ENCODE results near the gene PYGL. TPM values are rescaled to one million over a fixed set of nuclear protein-coding genes. Genes with fewer than 3 reads are reported as not detected.

The PYGL gene
- total and polyA plus RNA-seq, 2 experiments from 2014 or later: 36.6 to 59.0 TPM

- no peak for TF ChIP-seq CTCF (IDR thresholded peaks at IDR 0.05; ENCODE audit: low read depth, low read length)
- Histone ChIP-seq H3K4me3 (no peak overlapping the region), H3K36me3 (no peaks in the 10 kb centered on the region), H3K27ac (no peak overlapping the region), H3K4me1 (ENCODE audit: low read depth) (no peaks in the 10 kb centered on the region), H3K27me3 (no peaks in the 10 kb centered on the region), H3K9me3 (ENCODE audit: low read depth) (no peaks in the 10 kb centered on the region)
- no peak for DNase-seq (ENCODE audit: low read depth in 1 of 2, low spot score in 1 of 2)
Observed at GRCh38 chr14:50951032-50951431, 6.7 kb upstream of the PYGL start.

GRCh38 chr14:50948205-50948604, 3.9 kb upstream of the PYGL start:
- H3K4me1 ChIP-seq (ENCODE audit: low read depth): no peaks in the 10 kb centered on the region
- no peak overlapping the region for H3K27ac ChIP-seq
- H3K9me3 ChIP-seq (ENCODE audit: low read depth): no peaks in the 10 kb centered on the region
- H3K27me3 ChIP-seq: no peaks in the 10 kb centered on the region
- no peak overlapping the region for H3K4me3 ChIP-seq
- TF ChIP-seq CTCF (IDR thresholded peaks at IDR 0.05; ENCODE audit: low read depth, low read length): no peak
- H3K36me3 ChIP-seq: no peaks in the 10 kb centered on the region
- DNase-seq (ENCODE audit: low read depth in 1 of 2, low spot score in 1 of 2): no peak

- TF ChIP-seq CTCF (IDR thresholded peaks at IDR 0.05; ENCODE audit: low read depth, low read length): no peak
- Histone ChIP-seq H3K27me3 (no peaks in the 10 kb centered on the region), H3K27ac (no peak overlapping the region), H3K4me1 (ENCODE audit: low read depth) (no peaks in the 10 kb centered on the region), H3K9me3 (ENCODE audit: low read depth) (no peaks in the 10 kb centered on the region), H3K4me3 (no peak overlapping the region), H3K36me3 (no peaks in the 10 kb centered on the region)
- no peak for DNase-seq (ENCODE audit: low read depth in 1 of 2, low spot score in 1 of 2)
Observed at GRCh38 chr14:50947446-50947845, 3.2 kb upstream of the PYGL start.

GRCh38 chr14:50946234-50946935, 2.1 kb upstream of the PYGL start:
- no peak for DNase-seq (ENCODE audit: low read depth in 1 of 2, low spot score in 1 of 2)
- Histone ChIP-seq H3K27ac (no peak overlapping the region), H3K36me3 (no peaks in the 10 kb centered on the region), H3K27me3 (no peaks in the 10 kb centered on the region), H3K4me1 (ENCODE audit: low read depth) (no peaks in the 10 kb centered on the region), H3K9me3 (ENCODE audit: low read depth) (no peaks in the 10 kb centered on the region), H3K4me3 (no peak overlapping the region)
- TF ChIP-seq CTCF (IDR thresholded peaks at IDR 0.05; ENCODE audit: low read depth, low read length): no peak

- H3K4me1 ChIP-seq (ENCODE audit: low read depth): no peaks in the 10 kb centered on the region
- peak overlapping the region; percentile 44 for H3K4me3 ChIP-seq
- no peaks in the 10 kb centered on the region for H3K36me3 ChIP-seq
- DNase-seq (ENCODE audit: low read depth in 1 of 2, low spot score in 1 of 2): peak in 1 of 2 donors; percentile 58
- H3K27ac ChIP-seq: no peak overlapping the region
- no peaks in the 10 kb centered on the region for H3K9me3 ChIP-seq (ENCODE audit: low read depth)
- no peaks in the 10 kb centered on the region for H3K27me3 ChIP-seq
- TF ChIP-seq CTCF (IDR thresholded peaks at IDR 0.05; ENCODE audit: low read depth, low read length): no peak
Observed at GRCh38 chr14:50944647-50945413, 547 bp upstream of the PYGL start.

All from cardiac muscle cell (in vitro differentiated cells and primary cell).